ENCODE measurements around the gene ZBTB20. TPM values are rescaled to one million over a fixed set of nuclear protein-coding genes. Genes with fewer than 3 reads are reported as not detected.

ZBTB20 gene
- total RNA-seq, 4 donors from 2014 or later = 4.1 to 41.8 (median 11.6) TPM

- Histone ChIP-seq H3K9me3 (no peaks in the 10 kb centered on the region), H3K27me3 (no peaks in the 10 kb centered on the region), H3K36me3 (no peaks in the 10 kb centered on the region), H3K4me3 (no peak overlapping the region), H3K27ac (no peak overlapping the region), H3K4me1 (no peaks in the 10 kb centered on the region)
- intact Hi-C loops (cut with DNase I) = no loop called here
- WGBS, 2 donors = 74 to 91% methylated on average over 5 of the region's 5 CpGs
- DNase-seq = no peak
- TF ChIP-seq POLR2A (IDR thresholded peaks at IDR 0.05) = no peak
Measured at GRCh38 chr3:114698146-114699105, 448.7 kb downstream of the ZBTB20 start.

- intact Hi-C loops (cut with DNase I) = no loop called here
- TF ChIP-seq CTCF (IDR thresholded peaks at IDR 0.05) = no peak
- no peak for TF ChIP-seq POLR2A (IDR thresholded peaks at IDR 0.05)
- H3K27me3 ChIP-seq = no peaks in the 10 kb centered on the region
- H3K4me1 ChIP-seq = no peaks in the 10 kb centered on the region
- H3K9me3 ChIP-seq = no peaks in the 10 kb centered on the region
- no peak for DNase-seq
- H3K36me3 ChIP-seq = no peaks in the 10 kb centered on the region
- WGBS, 2 donors = 30 to 51% methylated on average over 4 of the region's 4 CpGs
- H3K27ac ChIP-seq = no peak overlapping the region
- H3K4me3 ChIP-seq = no peak overlapping the region
Measured at GRCh38 chr3:114697401-114697800, 449.7 kb downstream of the ZBTB20 start.

DNA sequence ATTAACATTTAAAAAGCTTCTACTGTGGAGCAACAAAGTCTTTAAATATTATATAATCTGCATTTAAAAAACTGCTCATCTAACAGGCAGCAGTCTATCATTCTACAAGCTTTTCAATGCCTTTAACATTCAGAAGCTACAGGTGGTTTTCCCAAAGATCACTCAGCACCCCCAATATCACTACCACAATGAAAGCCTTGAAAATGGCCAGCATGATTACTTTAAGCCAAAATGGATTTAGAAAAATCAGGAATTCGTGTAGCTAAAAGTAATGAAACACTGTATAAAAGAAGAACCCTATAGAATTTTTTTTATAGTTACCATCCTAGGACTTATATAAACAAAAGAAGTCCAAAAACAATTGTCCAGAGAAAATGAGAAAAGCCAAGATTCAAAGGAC is 452.8 kb downstream of the ZBTB20 start:
- intact Hi-C loops (cut with DNase I) = no loop called here
- 76 to 82% methylated on average over 1 of the region's 1 CpG for WGBS, 2 donors
- no peaks in the 10 kb centered on the region for H3K9me3 ChIP-seq
- H3K27ac ChIP-seq = no peak overlapping the region
- no peaks in the 10 kb centered on the region for H3K4me1 ChIP-seq
- TF ChIP-seq CTCF (IDR thresholded peaks at IDR 0.05) (no peak), POLR2A (IDR thresholded peaks at IDR 0.05) (no peak)
- no peaks in the 10 kb centered on the region for H3K27me3 ChIP-seq
- no peak for DNase-seq
- H3K36me3 ChIP-seq = no peaks in the 10 kb centered on the region
- no peak overlapping the region for H3K4me3 ChIP-seq

DNA sequence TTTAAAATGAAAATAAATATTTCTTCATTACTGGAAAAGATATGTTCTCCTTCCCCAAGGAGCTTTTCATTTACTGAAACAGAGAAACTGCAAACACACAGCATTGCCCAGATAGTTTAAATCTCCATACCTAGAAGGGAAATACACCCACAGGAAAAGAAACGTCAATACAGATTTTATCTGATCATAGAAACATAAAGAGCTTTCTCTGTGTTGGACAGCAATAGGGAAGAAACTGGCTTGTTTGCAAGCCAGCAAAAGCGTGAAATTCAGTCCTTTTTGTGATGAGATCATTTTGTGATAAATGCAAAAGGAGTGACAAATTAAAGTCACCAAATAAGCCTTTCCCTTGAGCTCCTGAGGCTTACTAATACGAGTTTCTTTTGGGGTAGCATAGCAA is 455.2 kb downstream of the ZBTB20 start:
- DNase-seq = no peak
- no peak overlapping the region for H3K27ac ChIP-seq
- whole genome bisulfite sequencing, 2 donors = 64 to 73% methylated on average over 3 of the region's 3 CpGs
- H3K4me1 ChIP-seq = peaks cover 0 to 3% (median 0%) of the 10 kb centered on the region in 3 donors
- no peaks in the 10 kb centered on the region for H3K27me3 ChIP-seq
- no peaks in the 10 kb centered on the region for H3K9me3 ChIP-seq
- TF ChIP-seq POLR2A (IDR thresholded peaks at IDR 0.05) (no peak), CTCF (IDR thresholded peaks at IDR 0.05) (no peak)
- H3K4me3 ChIP-seq = no peak overlapping the region
- H3K36me3 ChIP-seq = no peaks in the 10 kb centered on the region
- intact Hi-C loops (cut with DNase I) = no loop called here

DNA sequence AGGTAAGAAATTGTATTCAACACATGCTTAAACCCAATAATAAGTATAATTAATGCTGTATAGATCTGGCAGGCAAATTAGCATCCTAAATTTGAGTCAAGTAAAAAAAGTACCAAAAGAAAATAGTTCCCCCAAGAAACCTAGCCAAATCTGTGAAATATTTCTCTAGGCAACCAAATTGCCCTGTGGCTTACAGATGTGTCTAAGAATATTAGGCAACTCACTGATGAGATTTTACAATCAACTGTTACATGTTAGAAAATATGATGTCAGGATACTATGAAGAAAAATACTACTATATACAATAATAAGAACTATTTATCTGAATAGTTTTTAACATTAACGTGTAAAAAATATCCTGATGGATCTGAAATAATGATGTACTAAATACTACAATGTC is 456.2 kb downstream of the ZBTB20 start:
- intact Hi-C loops (cut with DNase I) = no loop called here

More for the DNA sequence above, 456.2 kb downstream of the ZBTB20 start:
- Histone ChIP-seq H3K4me3 (no peak overlapping the region), H3K27me3 (no peaks in the 10 kb centered on the region), H3K9me3 (no peaks in the 10 kb centered on the region), H3K36me3 (no peaks in the 10 kb centered on the region), H3K4me1 (peaks cover 0 to 8% (median 0%) of the 10 kb centered on the region in 3 donors), H3K27ac (no peak overlapping the region)
- WGBS, 2 donors = 89 to 93% methylated on average over 1 of the region's 1 CpG
- TF ChIP-seq CTCF (IDR thresholded peaks at IDR 0.05) (no peak), POLR2A (IDR thresholded peaks at IDR 0.05) (no peak)
- no peak for DNase-seq
